ENCODE measurements around the gene KIRREL2.
"Not testable (repeated sequence)": the region's sequence is repeated elsewhere in the genome, so short reads cannot be mapped to it uniquely, and the experiment has no call there.

The KIRREL2 gene

DNA sequence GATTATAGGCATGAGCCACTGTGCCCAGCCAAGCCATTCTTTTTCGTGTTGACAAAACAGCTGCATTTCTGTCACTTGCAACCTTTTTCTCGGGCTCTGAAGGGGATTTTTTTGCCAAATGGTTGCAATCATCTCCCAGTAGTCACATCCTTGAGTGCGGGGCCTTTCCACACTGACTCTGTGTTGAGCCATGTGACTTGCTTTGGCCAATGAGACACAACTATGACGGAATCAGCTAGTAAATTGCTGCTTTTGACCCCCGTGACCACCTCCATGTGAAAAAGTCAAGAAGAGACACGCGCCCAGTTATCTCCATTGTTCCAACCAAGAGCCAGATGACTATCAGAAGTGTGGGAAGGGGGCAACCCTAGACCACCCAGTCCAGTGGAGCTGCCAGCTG, 22.7 kb upstream of the KIRREL2 start:
- H3K4me1 Mint-ChIP-seq (ENCODE audit: low read depth): no peaks in the 10 kb centered on the region
- H3K27ac Mint-ChIP-seq: no peak overlapping the region
- no peak overlapping the region for H3K4me3 Mint-ChIP-seq
- H3K36me3 Mint-ChIP-seq (ENCODE audit: low read depth): no peaks in the 10 kb centered on the region
- peaks cover 2% of the 10 kb centered on the region for H3K9me3 Mint-ChIP-seq
- H3K27me3 Mint-ChIP-seq (ENCODE audit: low read depth): peaks cover 4% of the 10 kb centered on the region

DNA sequence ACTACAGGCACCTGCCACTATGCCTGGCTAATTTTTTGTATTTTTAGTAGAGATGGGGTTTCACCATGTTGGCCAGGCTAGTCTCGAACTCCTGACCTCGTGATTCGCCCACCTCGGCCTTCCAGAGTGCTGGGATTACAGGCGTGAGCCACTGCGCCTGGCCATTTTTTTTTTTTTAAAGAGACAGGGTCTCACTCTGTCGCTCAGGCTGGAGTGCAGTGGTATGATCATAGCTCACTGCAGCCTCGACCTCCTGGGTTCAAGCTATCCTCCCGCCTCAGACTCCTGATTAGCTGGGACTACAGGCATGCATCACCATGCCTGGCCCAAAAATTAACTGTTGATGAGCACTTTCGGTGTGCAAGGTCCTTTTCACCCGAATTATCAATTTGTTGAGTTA, 20.6 kb upstream of the KIRREL2 start:
- H3K4me1 Mint-ChIP-seq (ENCODE audit: low read depth); H3K4me3 Mint-ChIP-seq; H3K36me3 Mint-ChIP-seq (ENCODE audit: low read depth); H3K27me3 Mint-ChIP-seq (ENCODE audit: low read depth); H3K9me3 Mint-ChIP-seq; H3K27ac Mint-ChIP-seq: not testable (repeated sequence)

DNA sequence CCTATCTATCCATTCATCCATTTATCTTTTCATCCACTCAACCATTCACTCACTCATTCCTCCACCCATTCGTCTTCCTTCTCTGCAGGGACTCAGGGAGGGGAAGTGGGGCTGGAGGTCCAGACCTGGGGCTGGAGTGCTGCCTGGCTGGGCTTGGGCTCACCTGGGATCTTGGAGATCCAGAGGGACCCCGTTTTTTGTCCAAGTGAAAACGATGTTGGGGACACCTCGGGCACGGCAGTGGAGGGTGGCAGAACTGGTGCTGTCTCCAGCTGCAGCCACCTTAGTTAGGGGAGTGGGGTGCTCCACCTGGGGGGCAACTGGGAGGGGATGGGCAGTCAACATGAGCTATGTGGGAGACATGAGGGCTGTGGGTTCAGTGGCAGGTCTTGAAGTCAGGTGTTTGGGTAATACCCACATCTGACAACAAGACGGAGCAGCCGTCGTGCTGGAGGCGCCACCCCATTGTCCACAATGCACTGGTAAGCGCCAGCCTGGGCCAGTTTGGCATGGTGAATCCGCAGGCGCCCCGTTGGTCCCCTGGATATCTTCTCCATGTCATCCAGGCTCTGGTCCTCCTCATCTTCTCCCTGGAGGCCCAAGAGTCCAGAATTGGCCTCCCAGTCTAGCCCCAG, 14.6 kb upstream of the KIRREL2 start:
- peaks cover 43% of the 10 kb centered on the region for H3K27me3 Mint-ChIP-seq (ENCODE audit: low read depth)
- H3K36me3 Mint-ChIP-seq (ENCODE audit: low read depth): no peaks in the 10 kb centered on the region
- H3K27ac Mint-ChIP-seq: no peak overlapping the region
- H3K4me3 Mint-ChIP-seq: no peak overlapping the region
- H3K4me1 Mint-ChIP-seq (ENCODE audit: low read depth): peaks cover 12% of the 10 kb centered on the region
- H3K9me3 Mint-ChIP-seq: peaks cover 3% of the 10 kb centered on the region

DNA sequence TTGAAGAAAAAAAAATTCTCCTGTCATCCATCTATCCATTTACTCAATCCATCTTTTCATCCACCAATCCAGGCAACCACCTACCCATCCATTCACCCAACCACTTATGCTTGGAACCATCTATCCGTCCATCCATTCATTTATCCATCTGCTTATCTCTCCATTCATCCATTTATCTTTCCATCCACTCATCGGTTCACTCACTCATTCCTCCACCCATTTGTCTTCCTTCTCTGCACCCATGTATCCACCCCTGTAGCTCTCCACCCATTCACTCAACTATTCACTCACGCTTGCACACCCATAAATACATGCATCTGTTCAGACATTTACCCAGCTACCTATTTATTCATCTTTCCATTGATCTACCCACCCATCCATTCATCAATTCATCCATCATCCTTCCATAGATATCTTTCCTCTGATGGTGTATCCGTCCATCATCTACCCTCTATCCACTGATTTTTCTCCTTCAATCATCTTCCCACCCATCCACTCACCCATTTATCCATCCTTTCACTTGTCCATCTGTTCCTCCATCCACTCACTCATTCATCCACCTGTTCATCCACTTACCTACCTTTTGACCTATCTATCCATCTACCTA, 13.9 kb upstream of the KIRREL2 start:
- Mint-ChIP-seq H3K36me3 (ENCODE audit: low read depth) (no peaks in the 10 kb centered on the region), H3K9me3 (peaks cover 3% of the 10 kb centered on the region), H3K4me3 (no peak overlapping the region), H3K27me3 (ENCODE audit: low read depth) (peaks cover 43% of the 10 kb centered on the region), H3K4me1 (ENCODE audit: low read depth) (peaks cover 12% of the 10 kb centered on the region), H3K27ac (no peak overlapping the region)

DNA sequence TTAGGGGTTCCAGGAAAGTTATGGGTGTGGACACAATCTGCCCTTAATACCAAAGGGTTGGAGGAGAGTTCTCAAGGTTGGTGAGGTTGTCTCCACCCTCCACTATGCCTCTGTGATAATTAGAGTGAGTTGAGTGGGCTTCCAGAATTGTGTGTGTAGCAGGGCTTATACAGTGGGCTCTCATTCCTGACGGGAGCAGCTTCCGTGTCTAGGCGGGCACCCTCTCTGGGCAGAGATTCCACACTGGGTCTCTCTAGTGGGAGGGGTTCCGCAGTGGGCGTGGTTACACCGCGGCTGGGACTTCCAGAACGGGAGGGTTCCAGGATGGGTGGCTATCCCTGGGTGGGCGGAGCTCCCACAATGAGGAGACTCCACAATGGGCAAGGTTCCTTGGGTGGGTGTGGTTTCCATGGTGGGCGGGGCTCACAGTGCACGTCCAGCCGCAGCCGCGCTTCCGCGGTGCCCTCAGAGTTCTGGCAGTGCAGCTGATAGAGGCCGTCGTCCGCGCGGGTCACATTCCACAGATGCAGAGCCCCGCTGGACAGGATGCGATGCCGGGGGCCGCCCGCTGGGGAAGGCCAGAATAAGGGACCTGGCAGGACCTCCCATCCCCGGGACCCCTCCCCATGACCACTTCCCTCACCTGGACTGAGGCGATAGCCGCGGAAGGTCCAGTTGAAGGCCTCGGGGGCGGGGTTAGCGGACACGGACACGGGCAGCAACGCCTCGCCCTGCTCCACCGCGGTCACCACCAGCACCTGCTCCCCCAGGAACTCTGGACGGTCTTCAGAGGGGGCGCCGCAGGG, 12.8 kb upstream of the KIRREL2 start:
- peak overlapping the region; percentile 4 for H3K4me3 Mint-ChIP-seq
- peaks cover 3% of the 10 kb centered on the region for H3K9me3 Mint-ChIP-seq
- H3K27me3 Mint-ChIP-seq (ENCODE audit: low read depth): peaks cover 48% of the 10 kb centered on the region
- no peak overlapping the region for H3K27ac Mint-ChIP-seq
- no peaks in the 10 kb centered on the region for H3K36me3 Mint-ChIP-seq (ENCODE audit: low read depth)
- peaks cover 12% of the 10 kb centered on the region for H3K4me1 Mint-ChIP-seq (ENCODE audit: low read depth)

DNA sequence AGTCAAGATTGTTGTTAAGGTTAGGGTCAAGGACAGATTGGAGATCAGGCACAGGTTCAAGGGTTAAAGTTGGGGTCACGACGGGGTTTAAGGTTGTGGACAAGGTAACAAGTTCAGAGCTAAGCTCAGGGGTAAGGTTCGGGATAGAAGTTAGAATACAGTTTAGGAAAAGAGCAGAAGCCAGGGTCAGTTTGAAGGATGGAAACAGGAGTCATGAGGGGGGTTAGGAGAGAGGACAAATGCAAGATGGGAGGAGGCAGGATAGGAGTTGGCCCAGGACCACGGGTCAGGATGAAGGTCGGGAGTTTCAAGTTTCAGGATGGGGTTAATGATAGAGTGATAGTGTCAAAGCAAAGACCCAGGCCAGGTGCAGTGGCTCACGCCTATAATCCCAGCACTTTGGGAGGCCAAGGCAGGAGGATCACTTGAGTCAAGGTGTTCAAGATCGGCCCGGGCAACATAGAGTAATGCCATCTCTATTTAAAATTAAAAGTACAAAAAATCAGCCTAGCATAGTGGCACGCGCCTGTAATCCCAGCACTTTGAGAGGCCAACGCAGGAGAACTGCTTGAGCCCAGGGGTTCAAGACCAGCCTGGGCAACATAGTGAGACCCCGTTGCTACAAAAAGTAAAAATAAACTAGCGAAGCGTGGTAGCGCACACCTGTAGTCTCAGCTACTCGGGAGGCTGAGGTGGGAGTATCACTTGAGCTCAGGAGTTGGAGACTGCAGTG, 12.1 kb upstream of the KIRREL2 start:
- H3K4me3 Mint-ChIP-seq: peak overlapping the region; percentile 48
- H3K36me3 Mint-ChIP-seq (ENCODE audit: low read depth): no peaks in the 10 kb centered on the region
- H3K4me1 Mint-ChIP-seq (ENCODE audit: low read depth): peaks cover 12% of the 10 kb centered on the region

DNA sequence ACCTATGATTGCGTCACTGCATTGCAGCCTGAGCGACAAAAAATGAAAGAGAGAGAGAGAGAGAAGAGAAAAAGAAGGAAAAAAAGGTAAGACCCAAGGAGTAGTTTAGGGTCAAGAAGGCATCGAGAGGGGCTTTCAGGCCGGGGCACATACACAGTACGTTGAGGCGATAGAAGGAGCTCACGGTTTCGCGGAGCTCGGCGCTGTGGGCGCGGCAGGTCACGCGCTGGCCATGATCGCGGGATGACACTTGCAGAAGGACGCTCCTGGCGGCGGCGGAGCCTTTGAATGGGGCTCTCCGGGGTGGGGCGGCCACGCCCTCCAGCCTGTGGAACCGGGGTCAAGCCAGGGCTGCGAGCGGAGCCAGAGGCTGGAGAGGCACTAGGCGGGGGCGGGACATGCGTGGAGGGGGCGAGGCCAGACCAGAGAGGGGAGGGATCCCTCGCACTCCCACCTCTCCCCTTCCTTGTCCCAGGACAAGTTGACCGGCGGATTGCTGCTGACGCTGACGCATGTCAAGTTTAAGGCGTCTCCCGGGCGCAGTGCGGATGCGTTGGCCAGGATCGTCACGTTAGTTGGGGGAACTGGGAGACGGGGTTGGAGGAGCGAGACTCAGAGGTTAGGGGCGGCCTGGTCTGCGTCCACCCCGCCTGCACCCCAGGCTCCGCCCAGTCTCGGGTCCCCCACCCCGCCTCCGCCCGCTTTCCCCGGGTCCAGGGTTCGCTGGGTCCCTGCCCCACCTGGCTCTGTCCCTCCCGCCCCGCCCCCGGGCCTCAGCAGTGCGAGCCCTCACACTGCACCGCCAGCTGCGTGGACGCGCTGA, 11.3 kb upstream of the KIRREL2 start:
- Mint-ChIP-seq H3K27me3 (ENCODE audit: low read depth) (peaks cover 53% of the 10 kb centered on the region), H3K36me3 (ENCODE audit: low read depth) (no peaks in the 10 kb centered on the region), H3K27ac (no peak overlapping the region), H3K4me1 (ENCODE audit: low read depth) (peaks cover 12% of the 10 kb centered on the region), H3K4me3 (peak overlapping the region; percentile 48), H3K9me3 (no peaks in the 10 kb centered on the region)

More for the DNA sequence above, 12.1 kb upstream of the KIRREL2 start:
- Mint-ChIP-seq H3K27me3 (ENCODE audit: low read depth) (peaks cover 48% of the 10 kb centered on the region), H3K27ac (no peak overlapping the region), H3K9me3 (no peaks in the 10 kb centered on the region)

DNA sequence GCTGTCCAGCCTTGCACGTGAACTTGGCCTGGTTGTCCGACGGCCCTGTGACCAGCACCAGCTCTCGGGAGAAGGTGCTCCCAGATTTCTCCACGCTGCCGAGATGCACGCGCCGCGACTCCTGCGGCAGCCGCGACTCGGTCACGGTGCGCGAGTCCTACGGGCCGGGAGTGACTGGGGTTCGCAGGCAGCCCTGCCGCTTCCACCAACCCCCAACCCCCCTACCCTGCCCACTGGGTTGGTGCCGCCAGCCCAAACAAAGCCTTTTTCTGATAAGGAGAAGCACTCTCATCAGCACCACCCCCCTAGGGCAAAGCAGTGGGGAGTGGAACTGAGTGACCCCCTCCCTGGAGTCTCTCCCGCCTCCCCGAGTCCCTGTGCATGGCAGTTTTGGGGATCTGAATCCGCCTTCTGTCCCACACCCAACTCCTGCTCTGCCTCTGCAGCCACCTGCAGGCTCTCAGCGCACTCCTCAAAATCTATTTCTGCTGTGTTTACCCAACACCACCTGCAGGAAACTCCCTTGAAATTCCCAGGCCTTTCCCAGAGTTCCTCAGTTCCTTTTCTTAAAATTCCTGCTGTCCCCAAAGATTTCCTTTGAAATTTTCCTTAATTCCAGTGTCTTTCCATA, 10.6 kb upstream of the KIRREL2 start:
- H3K36me3 Mint-ChIP-seq (ENCODE audit: low read depth): no peaks in the 10 kb centered on the region
- peaks cover 60% of the 10 kb centered on the region for H3K27me3 Mint-ChIP-seq (ENCODE audit: low read depth)
- no peak overlapping the region for H3K27ac Mint-ChIP-seq

DNA sequence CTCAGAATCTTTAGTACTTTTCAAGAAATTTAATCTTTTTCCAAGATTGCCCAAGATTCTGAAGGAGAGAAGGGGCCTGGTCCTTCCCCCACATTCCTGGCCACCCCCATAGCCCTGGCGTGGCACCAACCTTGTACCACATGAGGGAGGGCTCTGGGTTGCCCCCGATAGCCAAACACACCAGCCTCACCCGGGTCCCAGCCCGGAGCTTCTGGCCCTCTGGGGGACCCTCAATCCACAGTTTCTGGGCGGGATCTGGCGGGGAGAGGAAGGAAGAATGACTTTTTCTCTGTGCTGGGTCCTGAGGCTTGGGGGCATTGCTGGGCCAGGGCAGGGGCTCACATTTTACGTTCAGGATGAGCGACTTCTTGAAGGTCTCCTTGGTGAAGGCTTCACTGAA, 8.8 kb upstream of the KIRREL2 start:
- Mint-ChIP-seq H3K4me3 (no peak overlapping the region), H3K27me3 (ENCODE audit: low read depth) (peaks cover 67% of the 10 kb centered on the region)

More for the DNA sequence above, 10.6 kb upstream of the KIRREL2 start:
- peaks cover 12% of the 10 kb centered on the region for H3K4me1 Mint-ChIP-seq (ENCODE audit: low read depth)
- no peaks in the 10 kb centered on the region for H3K9me3 Mint-ChIP-seq
- no peak overlapping the region for H3K4me3 Mint-ChIP-seq

DNA sequence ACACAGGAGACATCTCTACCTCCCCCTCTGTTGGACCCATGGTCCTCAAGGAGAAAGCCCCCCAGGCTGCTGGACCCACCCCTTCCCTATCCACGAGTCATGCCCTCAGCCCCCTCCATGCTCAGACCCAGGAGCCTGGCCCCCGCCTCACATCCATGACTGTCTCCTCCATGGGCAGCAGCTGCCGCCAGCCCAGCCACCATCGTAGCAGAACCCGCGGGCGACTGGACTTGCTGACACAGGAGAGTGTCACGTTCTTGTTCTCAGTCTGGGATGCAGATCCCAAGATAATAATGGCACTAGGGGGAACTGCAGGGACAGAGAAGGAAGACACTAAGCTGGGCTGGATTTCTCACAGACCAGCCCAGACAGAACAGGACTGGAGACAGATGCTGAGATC, 8.2 kb upstream of the KIRREL2 start:
- H3K36me3 Mint-ChIP-seq (ENCODE audit: low read depth): no peaks in the 10 kb centered on the region
- peaks cover 67% of the 10 kb centered on the region for H3K27me3 Mint-ChIP-seq (ENCODE audit: low read depth)
- H3K4me1 Mint-ChIP-seq (ENCODE audit: low read depth): peaks cover 12% of the 10 kb centered on the region
- no peak overlapping the region for H3K27ac Mint-ChIP-seq
- no peak overlapping the region for H3K4me3 Mint-ChIP-seq
- no peaks in the 10 kb centered on the region for H3K9me3 Mint-ChIP-seq

More for the DNA sequence above, 8.8 kb upstream of the KIRREL2 start:
- Mint-ChIP-seq H3K4me1 (ENCODE audit: low read depth) (peaks cover 12% of the 10 kb centered on the region), H3K9me3 (no peaks in the 10 kb centered on the region), H3K36me3 (ENCODE audit: low read depth) (no peaks in the 10 kb centered on the region), H3K27ac (no peak overlapping the region)

DNA sequence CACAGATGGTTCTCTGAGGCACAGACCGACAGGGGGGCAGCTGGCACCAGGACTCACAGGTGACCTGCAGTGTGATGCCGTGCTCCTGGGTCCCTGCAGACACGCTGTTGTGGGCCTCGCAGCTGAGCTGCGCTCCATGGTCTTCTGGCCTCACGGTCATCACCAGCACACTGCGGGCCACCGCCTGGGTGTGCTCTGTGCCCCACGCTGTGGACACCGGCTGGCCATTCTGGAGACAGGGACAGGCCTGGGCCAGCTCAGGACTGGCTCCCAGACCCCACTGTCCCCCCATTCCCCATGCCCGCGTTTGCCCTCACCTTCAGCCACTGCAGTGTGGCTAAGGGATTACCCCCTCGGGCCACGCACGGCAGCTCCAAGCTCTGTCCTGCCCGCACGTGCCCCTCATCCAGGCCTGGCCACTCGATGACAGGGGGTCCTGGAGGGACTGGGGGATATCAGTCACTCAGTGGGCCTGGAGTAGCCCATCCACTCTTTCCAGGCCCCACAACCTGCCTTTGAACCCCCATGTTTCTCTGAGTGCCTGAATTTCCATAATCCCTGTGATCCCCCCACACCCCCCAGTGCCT, 7.7 kb upstream of the KIRREL2 start:
- no peaks in the 10 kb centered on the region for H3K9me3 Mint-ChIP-seq
- H3K4me1 Mint-ChIP-seq (ENCODE audit: low read depth): peaks cover 12% of the 10 kb centered on the region
- peaks cover 62% of the 10 kb centered on the region for H3K27me3 Mint-ChIP-seq (ENCODE audit: low read depth)
- no peak overlapping the region for H3K4me3 Mint-ChIP-seq
- no peak overlapping the region for H3K27ac Mint-ChIP-seq
- no peaks in the 10 kb centered on the region for H3K36me3 Mint-ChIP-seq (ENCODE audit: low read depth)

DNA sequence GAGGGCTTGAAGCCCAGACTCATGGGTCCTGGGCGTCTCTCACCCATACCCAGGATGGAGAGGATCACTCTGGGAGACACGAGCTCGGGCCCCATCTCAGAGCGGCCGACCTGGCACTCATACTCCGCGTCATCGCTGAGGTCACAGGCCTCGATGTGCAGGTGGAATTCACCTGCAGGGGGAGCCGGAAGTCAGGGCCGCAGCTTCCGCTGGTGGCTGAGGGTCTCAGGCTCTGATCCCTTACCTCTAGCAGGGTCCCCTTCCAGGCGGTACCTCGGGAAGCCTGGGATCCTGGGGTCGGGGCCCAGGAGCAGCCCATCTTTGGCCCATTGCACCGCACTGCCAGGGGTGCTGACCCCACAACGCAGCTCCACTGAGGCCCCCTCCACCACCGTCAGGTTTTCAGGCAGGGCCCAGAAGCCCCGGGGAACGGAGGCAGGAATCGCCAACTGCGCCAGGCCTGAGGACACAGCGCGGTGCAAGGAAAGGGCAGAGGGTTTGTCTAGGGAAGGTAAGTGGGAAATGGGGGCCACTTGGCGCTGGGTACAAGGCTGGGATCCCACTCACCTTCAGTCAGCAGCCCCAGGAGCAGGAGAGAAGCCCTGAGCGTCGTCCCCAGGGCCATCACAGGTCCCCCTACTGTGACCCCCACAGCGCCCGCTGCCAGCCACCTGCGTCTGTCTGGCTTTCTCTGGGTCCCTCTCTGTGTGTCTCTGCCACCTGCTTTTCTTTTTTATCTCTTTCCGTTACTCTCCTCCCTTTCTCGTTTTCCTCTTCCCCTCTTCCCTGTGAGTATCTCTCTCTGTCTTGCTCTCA, 5.3 kb upstream of the KIRREL2 start:
- no peaks in the 10 kb centered on the region for H3K36me3 Mint-ChIP-seq (ENCODE audit: low read depth)
- H3K27me3 Mint-ChIP-seq (ENCODE audit: low read depth): peaks cover 57% of the 10 kb centered on the region
- no peak overlapping the region for H3K27ac Mint-ChIP-seq
- no peak overlapping the region for H3K4me3 Mint-ChIP-seq
- H3K4me1 Mint-ChIP-seq (ENCODE audit: low read depth): peaks cover 6% of the 10 kb centered on the region
- H3K9me3 Mint-ChIP-seq: no peaks in the 10 kb centered on the region

Data from T-helper 1 cell treated with Interleukin-12 subunit alpha and Interleukin-12 subunit beta and Interleukin-4 antibody, amounts not matched to agents 30 μg/mL and 1 μg/mL, for 36 hours (primary cell).